ENCODE measurements around the gene WWOX. TPM values are rescaled to one million over a fixed set of nuclear protein-coding genes. Genes with fewer than 3 reads are reported as not detected.
A peak's percentile ranks its signal among the peaks of the same experiment; 100 is the strongest.

Gene WWOX
- total RNA-seq, 1 donor from 2014 or later = 18.6 TPM

DNA sequence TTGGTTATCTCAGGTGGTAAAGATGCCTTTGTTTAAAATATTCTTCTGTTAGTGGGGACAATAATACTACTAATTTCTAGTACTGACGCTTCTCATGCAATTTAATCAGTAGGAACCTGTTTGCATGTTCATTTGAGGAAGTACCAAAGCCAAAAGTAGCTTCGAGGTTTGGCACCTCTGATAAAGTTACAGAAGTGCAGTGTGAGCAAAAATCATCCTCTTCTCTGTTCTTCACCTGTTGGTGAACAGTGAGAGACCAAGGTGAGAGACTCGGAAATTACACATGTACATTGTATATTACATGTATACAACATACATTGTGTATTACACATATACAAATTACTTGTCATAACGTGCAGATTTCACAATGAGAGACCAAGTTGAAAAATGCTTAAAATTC lies 1096.5 kb downstream of the WWOX start:
- no peak overlapping the region for H3K4me3 Mint-ChIP-seq (ENCODE audit: unreplicated experiment)
- H3K27me3 Mint-ChIP-seq (ENCODE audit: unreplicated experiment) = peaks cover 5% of the 10 kb centered on the region
- H3K9me3 Mint-ChIP-seq (ENCODE audit: unreplicated experiment) = no peaks in the 10 kb centered on the region
- peaks cover 12% of the 10 kb centered on the region for H3K4me1 Mint-ChIP-seq (ENCODE audit: unreplicated experiment)
- DNase-seq (ENCODE audit: low spot score) = no peak
- H3K27ac Mint-ChIP-seq (ENCODE audit: unreplicated experiment) = no peak overlapping the region
- no peak for TF ChIP-seq CTCF (IDR thresholded peaks at IDR 0.05; ENCODE audit: unreplicated experiment)
- no peaks in the 10 kb centered on the region for H3K36me3 Mint-ChIP-seq (ENCODE audit: low read depth, unreplicated experiment)

DNA sequence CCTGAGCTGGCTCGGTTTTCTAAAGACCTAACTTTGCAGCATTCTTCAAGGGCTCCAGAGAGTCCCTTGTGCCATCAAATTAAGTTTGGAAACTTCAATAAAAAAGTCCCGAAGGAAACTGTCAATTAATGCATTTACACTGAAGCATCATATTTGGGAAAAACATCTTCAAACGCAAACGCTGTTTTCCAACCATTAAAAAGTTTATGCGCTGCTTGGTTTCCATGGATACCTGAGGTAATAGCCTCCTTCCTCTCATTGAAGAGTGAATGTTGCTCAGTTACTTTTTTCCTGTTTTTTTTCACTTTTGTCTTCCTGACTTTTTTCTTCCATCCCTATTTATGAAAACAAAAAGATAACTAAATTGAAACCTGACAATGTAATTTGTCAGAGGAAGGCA lies 1102.0 kb downstream of the WWOX start:
- Mint-ChIP-seq H3K4me3 (ENCODE audit: unreplicated experiment) (no peak overlapping the region), H3K36me3 (ENCODE audit: low read depth, unreplicated experiment) (no peaks in the 10 kb centered on the region), H3K9me3 (ENCODE audit: unreplicated experiment) (no peaks in the 10 kb centered on the region), H3K27ac (ENCODE audit: unreplicated experiment) (peak overlapping the region; percentile 96), H3K4me1 (ENCODE audit: unreplicated experiment) (peaks cover 40% of the 10 kb centered on the region), H3K27me3 (ENCODE audit: unreplicated experiment) (peaks cover 3% of the 10 kb centered on the region)
- DNase-seq (ENCODE audit: low spot score) = no peak
- TF ChIP-seq CTCF (IDR thresholded peaks at IDR 0.05; ENCODE audit: unreplicated experiment) = no peak

DNA sequence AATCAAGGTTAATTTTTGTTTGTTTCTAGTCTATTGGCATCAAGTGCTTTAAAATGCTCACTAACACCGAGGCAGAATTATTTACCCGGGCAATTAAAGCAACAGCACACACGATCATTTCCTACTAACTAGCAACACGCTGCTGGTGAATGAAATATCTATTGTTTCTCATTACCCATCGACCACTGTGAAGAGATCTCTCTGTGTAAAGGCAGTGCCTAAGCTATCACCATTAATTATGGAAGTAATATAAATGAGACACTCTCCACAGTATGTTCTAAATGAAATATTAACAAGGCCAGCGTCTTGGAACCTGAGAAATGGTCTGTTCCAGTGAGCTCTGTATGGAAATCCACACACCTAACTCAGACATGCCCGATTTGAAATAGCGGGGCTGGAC lies 1103.5 kb downstream of the WWOX start:
- no peak overlapping the region for H3K4me3 Mint-ChIP-seq (ENCODE audit: unreplicated experiment)
- no peak overlapping the region for H3K27ac Mint-ChIP-seq (ENCODE audit: unreplicated experiment)
- H3K36me3 Mint-ChIP-seq (ENCODE audit: low read depth, unreplicated experiment) = no peaks in the 10 kb centered on the region
- peaks cover 40% of the 10 kb centered on the region for H3K4me1 Mint-ChIP-seq (ENCODE audit: unreplicated experiment)
- H3K27me3 Mint-ChIP-seq (ENCODE audit: unreplicated experiment) = peaks cover 1% of the 10 kb centered on the region
- TF ChIP-seq CTCF (IDR thresholded peaks at IDR 0.05; ENCODE audit: unreplicated experiment) = no peak
- DNase-seq (ENCODE audit: low spot score) = no peak
- no peaks in the 10 kb centered on the region for H3K9me3 Mint-ChIP-seq (ENCODE audit: unreplicated experiment)

DNA sequence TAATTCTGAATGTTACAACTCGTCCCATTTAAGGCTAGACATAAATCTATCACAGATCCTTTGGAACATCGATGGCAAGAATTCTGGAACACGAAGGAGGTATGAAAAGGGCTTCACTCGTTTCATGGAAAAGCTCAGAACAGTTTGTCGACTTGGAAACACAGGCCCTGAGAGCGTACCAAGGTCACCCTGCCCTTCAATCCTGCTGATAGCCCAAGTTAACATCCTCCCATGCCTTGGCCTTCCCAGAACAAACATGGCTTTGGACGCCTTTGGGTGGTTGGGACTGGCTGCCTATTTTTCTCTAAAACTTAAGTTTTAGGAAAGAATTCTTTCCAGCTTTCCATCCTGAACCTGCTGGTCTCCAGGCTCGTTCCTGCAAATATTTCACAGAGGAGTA lies 1105.0 kb downstream of the WWOX start:
- H3K27ac Mint-ChIP-seq (ENCODE audit: unreplicated experiment) = no peak overlapping the region
- peaks cover 40% of the 10 kb centered on the region for H3K4me1 Mint-ChIP-seq (ENCODE audit: unreplicated experiment)
- no peak overlapping the region for H3K4me3 Mint-ChIP-seq (ENCODE audit: unreplicated experiment)
- H3K9me3 Mint-ChIP-seq (ENCODE audit: unreplicated experiment) = no peaks in the 10 kb centered on the region
- H3K36me3 Mint-ChIP-seq (ENCODE audit: low read depth, unreplicated experiment) = no peaks in the 10 kb centered on the region
- no peak for TF ChIP-seq CTCF (IDR thresholded peaks at IDR 0.05; ENCODE audit: unreplicated experiment)
- no peak for DNase-seq (ENCODE audit: low spot score)
- peaks cover 1% of the 10 kb centered on the region for H3K27me3 Mint-ChIP-seq (ENCODE audit: unreplicated experiment)

DNA sequence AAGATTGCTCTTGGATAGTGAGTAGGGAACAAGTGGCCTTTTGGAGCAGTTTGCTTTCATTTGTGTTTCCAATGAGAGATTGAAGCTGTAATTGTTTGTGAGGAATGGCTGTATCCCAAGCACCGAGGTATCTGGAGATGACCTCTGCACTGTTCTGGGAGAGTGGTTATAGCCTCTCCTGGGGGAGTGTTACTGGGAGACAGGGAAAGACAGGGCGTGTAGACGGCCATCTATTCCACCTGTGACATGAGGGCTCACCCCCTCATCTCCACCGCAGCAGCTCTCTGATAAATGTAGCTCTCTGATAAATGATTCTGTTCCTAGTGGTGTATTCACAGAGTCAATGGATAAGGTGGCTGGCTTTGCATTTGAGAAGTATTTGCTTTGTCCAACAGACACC lies 1107.4 kb downstream of the WWOX start:
- DNase-seq (ENCODE audit: low spot score) = no peak
- H3K27me3 Mint-ChIP-seq (ENCODE audit: unreplicated experiment) = peaks cover 1% of the 10 kb centered on the region
- no peaks in the 10 kb centered on the region for H3K9me3 Mint-ChIP-seq (ENCODE audit: unreplicated experiment)
- H3K4me3 Mint-ChIP-seq (ENCODE audit: unreplicated experiment) = no peak overlapping the region
- no peak for TF ChIP-seq CTCF (IDR thresholded peaks at IDR 0.05; ENCODE audit: unreplicated experiment)
- H3K27ac Mint-ChIP-seq (ENCODE audit: unreplicated experiment) = no peak overlapping the region
- H3K4me1 Mint-ChIP-seq (ENCODE audit: unreplicated experiment) = peaks cover 20% of the 10 kb centered on the region
- no peaks in the 10 kb centered on the region for H3K36me3 Mint-ChIP-seq (ENCODE audit: low read depth, unreplicated experiment)
